Measurements from ENCODE around the gene HBG2. TPM values are rescaled to one million over a fixed set of nuclear protein-coding genes. Genes with fewer than 3 reads are reported as not detected.

HBG2 gene
- total and polyA plus RNA-seq, 8 donors, result 10.6 TPM; not detected in 7

- no peak for TF ChIP-seq CTCF (IDR thresholded peaks at IDR 0.05)
- ATAC-seq, result no peak
These were observed 31.8 kb upstream of the HBG2 start for GRCh38 chr11:5286351-5286750.

DNA sequence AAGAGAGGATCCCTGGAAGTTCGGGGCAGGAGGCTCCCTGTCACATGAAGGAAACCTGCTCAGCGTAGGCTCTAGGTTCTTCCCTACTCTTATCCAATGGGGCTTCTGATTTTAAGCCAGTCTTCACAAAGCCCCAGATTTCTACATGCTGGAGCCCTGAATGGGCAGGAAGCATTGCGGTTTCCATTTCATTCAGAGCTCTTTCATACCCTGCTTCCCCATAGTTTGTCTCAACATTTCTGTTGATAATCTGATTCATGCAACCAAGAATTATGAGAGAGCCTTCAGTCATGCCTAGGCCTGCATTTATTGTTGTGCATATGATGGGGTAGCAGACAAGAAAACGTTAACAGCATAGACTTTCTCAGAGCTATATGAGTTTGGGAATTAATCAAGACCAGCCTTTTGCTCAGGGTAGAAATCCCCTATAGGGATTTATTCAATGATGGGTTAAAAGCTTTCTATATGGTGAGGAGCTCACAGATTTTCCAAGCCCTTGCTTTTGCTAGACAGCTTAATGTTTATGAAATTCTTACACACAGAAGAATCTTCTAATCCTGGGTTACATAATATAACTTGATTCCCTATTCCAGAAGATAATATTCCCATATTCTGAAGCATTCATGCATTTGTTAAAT is 31.2 kb upstream of the HBG2 start:
- Histone ChIP-seq H3K9me3 (no peaks in the 10 kb centered on the region), H3K4me3 (no peak overlapping the region), H3K36me3 (no peaks in the 10 kb centered on the region), H3K4me1 (no peaks in the 10 kb centered on the region), H3K27me3 (no peaks in the 10 kb centered on the region), H3K27ac (no peak overlapping the region)
- TF ChIP-seq CTCF (IDR thresholded peaks at IDR 0.05), result no peak
- FAIRE-seq (no peak), ATAC-seq (no peak), DNase-seq (no peak)
- intact Hi-C loops (cut with DNase I), result no loop called here
- 65 to 72% methylated on average over 4 of the region's 4 CpGs for WGBS, 2 donors

More at GRCh38 chr11:5286351-5286750, 31.8 kb upstream of the HBG2 start:
- DNase-seq (no peak), FAIRE-seq (no peak)
- Histone ChIP-seq H3K27ac (no peak overlapping the region), H3K36me3 (no peaks in the 10 kb centered on the region), H3K27me3 (no peaks in the 10 kb centered on the region), H3K4me3 (no peak overlapping the region), H3K4me1 (no peaks in the 10 kb centered on the region), H3K9me3 (no peaks in the 10 kb centered on the region)
- 24 to 26% methylated on average over 1 of the region's 1 CpG for WGBS, 2 donors
- intact Hi-C loops (cut with DNase I), result no loop called here

GRCh38 chr11:5284637-5285036 is 30.1 kb upstream of the HBG2 start:
- 67 to 97% methylated on average over 2 of the region's 2 CpGs for WGBS, 2 donors
- Histone ChIP-seq H3K4me1 (no peaks in the 10 kb centered on the region), H3K4me3 (no peak overlapping the region), H3K9me3 (no peaks in the 10 kb centered on the region), H3K27me3 (no peaks in the 10 kb centered on the region), H3K36me3 (no peaks in the 10 kb centered on the region), H3K27ac (no peak overlapping the region)
- intact Hi-C loops (cut with DNase I), result no loop called here
- no peak for TF ChIP-seq CTCF (IDR thresholded peaks at IDR 0.05)
- ATAC-seq (no peak), DNase-seq (no peak), FAIRE-seq (no peak)

DNA sequence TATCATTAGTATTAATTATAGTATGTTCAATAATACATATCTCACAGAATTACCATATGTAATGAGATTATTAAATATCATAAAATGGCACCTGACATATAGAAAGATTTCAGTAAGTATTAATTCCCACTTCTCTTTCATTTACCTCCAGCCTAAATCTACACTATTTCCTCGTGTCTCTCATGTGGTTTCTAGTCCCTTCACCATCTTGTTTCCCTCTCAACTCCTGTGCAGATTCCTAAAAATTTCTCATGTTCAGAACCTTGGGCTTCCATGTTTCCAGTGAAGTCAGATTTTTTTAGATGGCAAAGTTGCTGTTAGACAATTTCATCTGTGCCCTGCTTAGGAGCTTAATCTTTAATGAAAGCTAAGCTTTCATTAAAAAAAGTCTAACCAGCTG is 29.3 kb upstream of the HBG2 start:
- Histone ChIP-seq H3K4me1 (no peaks in the 10 kb centered on the region), H3K27me3 (no peaks in the 10 kb centered on the region), H3K36me3 (no peaks in the 10 kb centered on the region), H3K9me3 (no peaks in the 10 kb centered on the region), H3K27ac (no peak overlapping the region), H3K4me3 (no peak overlapping the region)
- no peak for TF ChIP-seq CTCF (IDR thresholded peaks at IDR 0.05)
- DNase-seq (no peak), FAIRE-seq (no peak), ATAC-seq (no peak)
- WGBS, 2 donors, result 34 to 47% methylated on average over 1 of the region's 1 CpG
- intact Hi-C loops (cut with DNase I), result no loop called here

DNA sequence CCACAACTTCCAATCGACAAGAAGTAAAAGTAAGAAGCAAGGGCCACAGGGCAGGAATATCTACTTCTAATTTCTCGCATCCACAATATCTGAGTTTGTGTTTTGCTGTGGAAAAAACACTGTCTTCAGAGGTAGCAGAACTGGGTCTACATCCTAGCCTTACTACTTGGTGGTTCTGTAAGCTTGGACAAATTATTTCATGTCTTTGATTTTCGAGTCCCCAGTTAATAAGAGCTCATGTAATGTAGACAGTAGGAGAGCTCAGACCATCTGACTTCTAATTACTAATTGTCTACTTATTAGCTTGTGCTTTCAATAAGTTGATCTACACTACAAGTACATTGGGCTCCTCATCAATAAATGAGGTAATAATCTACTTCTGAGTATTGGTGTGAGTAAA is 28.5 kb upstream of the HBG2 start:
- Histone ChIP-seq H3K9me3 (no peaks in the 10 kb centered on the region), H3K27me3 (no peaks in the 10 kb centered on the region), H3K36me3 (no peaks in the 10 kb centered on the region), H3K4me1 (no peaks in the 10 kb centered on the region), H3K4me3 (no peak overlapping the region), H3K27ac (no peak overlapping the region)
- TF ChIP-seq CTCF (IDR thresholded peaks at IDR 0.05), result no peak
- ATAC-seq, result no peak
- no peak for DNase-seq
- FAIRE-seq, result no peak
- intact Hi-C loops (cut with DNase I), result no loop called here
- 57 to 66% methylated on average over 3 of the region's 3 CpGs for WGBS, 2 donors
